OCI-LY1 (cell line): ENCODE measurements around the gene DYNC1H1.

Experiments
- H2AFZ ChIP-seq: fragments of 200-600 bp; sonication (generic), shearing (Covaris generic); 2 replicates; pipeline ENCODE4 v1.6.0; 2014; ENCODE audit warnings: antibody characterized with exemption, mild to moderate bottlenecking, low read length
- H3F3A ChIP-seq: fragments of 200-600 bp; sonication (generic), shearing (Covaris generic); 2 replicates; pipeline ENCODE4 v1.6.0; 2014; ENCODE audit warnings: mild to moderate bottlenecking, antibody characterized with exemption, low read length, moderate library complexity; ENCODE audit not compliant: insufficient read depth
- H3K27ac ChIP-seq: fragments of 200-600 bp; sonication (generic); 2 replicates; pipeline ENCODE4 v1.5.1; 2014; ENCODE audit warnings: low read length, mixed run types, mild to moderate bottlenecking, low read depth; ENCODE audit not compliant: poor library complexity, severe bottlenecking
- H3K27me3 ChIP-seq: fragments of 200-600 bp; sonication (generic); 2 replicates; pipeline ENCODE4 v1.6.0; 2014; ENCODE audit warnings: antibody characterized with exemption, mild to moderate bottlenecking, low read length, moderate library complexity; ENCODE audit not compliant: insufficient read depth
- H3K36me3 ChIP-seq: fragments of 200-600 bp; sonication (generic); 2 replicates; pipeline ENCODE4 v1.6.1; 2014; ENCODE audit warnings: mild to moderate bottlenecking, antibody characterized with exemption, low read length, moderate library complexity, mixed read lengths; ENCODE audit not compliant: insufficient read depth
- H3K4me1 ChIP-seq: fragments of 200-600 bp; sonication (generic); 2 replicates; pipeline ENCODE4 v1.5.1; 2014; ENCODE audit warnings: mild to moderate bottlenecking, low read length, moderate library complexity; ENCODE audit not compliant: insufficient read depth, severe bottlenecking
- H3K4me2 ChIP-seq: fragments of 200-600 bp; sonication (generic), shearing (Covaris generic); 2 replicates; pipeline ENCODE4 v1.6.1; 2014; ENCODE audit warnings: low read length
- H3K4me3 ChIP-seq: fragments of 200-600 bp; sonication (generic); 2 replicates; pipeline ENCODE4 v1.5.1; 2014; ENCODE audit warnings: low read length, low read depth, mild to moderate bottlenecking, mixed read lengths; ENCODE audit not compliant: poor library complexity, severe bottlenecking
- H3K79me2 ChIP-seq: fragments of 200-600 bp; shearing (Covaris generic); 2 replicates; pipeline ENCODE4 v1.6.1; 2016; ENCODE audit warnings: mixed run types, low read length, mixed read lengths; ENCODE audit not compliant: insufficient read depth
- H3K9ac ChIP-seq: fragments of 200-600 bp; sonication (generic), shearing (Covaris generic); 2 replicates; pipeline ENCODE4 v1.6.1; 2014; ENCODE audit warnings: mild to moderate bottlenecking, low read length, mixed read lengths
- H3K9me2 ChIP-seq: fragments of 200-600 bp; sonication (generic), shearing (Covaris generic); 2 replicates; pipeline ENCODE4 v1.6.1; 2014; ENCODE audit warnings: low read depth, mild to moderate bottlenecking, low read length, mixed read lengths
- H3K9me3 ChIP-seq: fragments of 200-600 bp; shearing (Covaris generic); 2 replicates; pipeline ENCODE4 v1.6.1; 2014; ENCODE audit warnings: low read length, mixed read lengths
- H4K20me1 ChIP-seq: fragments of 200-600 bp; sonication (generic), shearing (Covaris generic); 2 replicates; pipeline ENCODE4 v1.6.0; 2016; ENCODE audit warnings: mild to moderate bottlenecking, low read length; ENCODE audit not compliant: insufficient read depth
- CTCF ChIP-seq: fragments of 200-600 bp; sonication (generic), shearing (Covaris generic); IDR thresholded peaks from 2 replicates; pipeline ENCODE4 v1.5.1; 2017; ENCODE audit warnings: mild to moderate bottlenecking, antibody characterized with exemption, low read length, moderate library complexity, mixed read lengths
- EZH2 ChIP-seq: fragments of 200-600 bp; sonication (generic), shearing (Covaris generic); IDR thresholded peaks from 2 replicates; pipeline ENCODE4 v1.8.0; 2017; ENCODE audit warnings: borderline replicate concordance, mixed run types, mild to moderate bottlenecking, antibody characterized with exemption, low read length, moderate library complexity, mixed read lengths

The DYNC1H1 gene

GRCh38 chr14:102090713-102091112 lies 126.3 kb downstream of the DYNC1H1 start:
- Histone ChIP-seq H3K36me3 (peaks cover 7% of the 10 kb centered on the region), H4K20me1 (no peaks in the 10 kb centered on the region), H3K9ac (no peak overlapping the region), H3F3A (no peaks in the 10 kb centered on the region), H3K9me3 (no peaks in the 10 kb centered on the region), H3K4me2 (no peak overlapping the region), H3K4me3 (no peak overlapping the region), H3K27me3 (no peaks in the 10 kb centered on the region), H3K27ac (no peak overlapping the region), H3K9me2 (no peaks in the 10 kb centered on the region), H3K79me2 (peaks cover 7% of the 10 kb centered on the region), H2AFZ (no peak overlapping the region), H3K4me1 (peaks cover 18% of the 10 kb centered on the region)
- TF ChIP-seq CTCF (no peak), EZH2 (no peak)

- no peak overlapping the region for H2AFZ ChIP-seq
- no peak overlapping the region for H3K4me3 ChIP-seq
- H3K9ac ChIP-seq: no peak overlapping the region
- no peaks in the 10 kb centered on the region for H3K9me3 ChIP-seq
- H4K20me1 ChIP-seq: no peaks in the 10 kb centered on the region
- H3K9me2 ChIP-seq: no peaks in the 10 kb centered on the region
- H3K4me2 ChIP-seq: no peak overlapping the region
- no peak overlapping the region for H3K27ac ChIP-seq
- H3K36me3 ChIP-seq: no peaks in the 10 kb centered on the region
- peaks cover 13% of the 10 kb centered on the region for H3K4me1 ChIP-seq
- no peaks in the 10 kb centered on the region for H3K79me2 ChIP-seq
- TF ChIP-seq EZH2 (no peak), CTCF (no peak)
- H3F3A ChIP-seq: no peaks in the 10 kb centered on the region
- H3K27me3 ChIP-seq: no peaks in the 10 kb centered on the region
These were observed 128.4 kb downstream of the DYNC1H1 start for GRCh38 chr14:102092806-102093205.

GRCh38 chr14:102094101-102094500 lies 129.7 kb downstream of the DYNC1H1 start:
- Histone ChIP-seq H3K36me3 (no peaks in the 10 kb centered on the region), H2AFZ (no peak overlapping the region), H3K4me3 (no peak overlapping the region), H3K4me1 (peaks cover 3% of the 10 kb centered on the region), H3K27me3 (no peaks in the 10 kb centered on the region), H4K20me1 (no peaks in the 10 kb centered on the region), H3K79me2 (no peaks in the 10 kb centered on the region), H3K9ac (no peak overlapping the region), H3K4me2 (no peak overlapping the region), H3K9me3 (no peaks in the 10 kb centered on the region), H3K9me2 (no peaks in the 10 kb centered on the region), H3F3A (no peaks in the 10 kb centered on the region), H3K27ac (no peak overlapping the region)
- TF ChIP-seq CTCF: no peak
- TF ChIP-seq EZH2: no peak
